ACC112 (cell line): Measurements from ENCODE around the gene OOEP.
"Not testable (repeated sequence)": the region's sequence is repeated elsewhere in the genome, so short reads cannot be mapped to it uniquely, and the experiment has no call there.

Source experiments
- H2AFZ ChIP-seq: fragments of 200-600 bp; sonication (generic); one replicate; pipeline ENCODE4 v1.6.0; 2017; ENCODE audit warnings: antibody characterized with exemption, low read length; ENCODE audit not compliant: unreplicated experiment
- H3K27ac ChIP-seq: fragments of 200-600 bp; sonication (generic); 2 replicates; pipeline ENCODE4 v1.5.1; 2014; ENCODE audit warnings: low read depth, mild to moderate bottlenecking, antibody characterized with exemption, low read length, moderate library complexity
- H3K27me3 ChIP-seq: fragments of 200-600 bp; sonication (generic); 2 replicates; pipeline ENCODE4 v1.6.1; 2014; ENCODE audit warnings: mild to moderate bottlenecking, antibody characterized with exemption, low read length, moderate library complexity, mixed read lengths; ENCODE audit not compliant: insufficient read depth
- H3K36me3 ChIP-seq: fragments of 200-600 bp; sonication (generic); 2 replicates; pipeline ENCODE4 v1.6.1; 2016; ENCODE audit warnings: mild to moderate bottlenecking, antibody characterized with exemption, low read length, moderate library complexity, mixed read lengths; ENCODE audit not compliant: insufficient read depth
- H3K4me1 ChIP-seq: fragments of 200-600 bp; sonication (generic); one replicate; pipeline ENCODE4 v1.6.1; 2016; ENCODE audit warnings: low read length, mixed read lengths; ENCODE audit not compliant: insufficient read depth, unreplicated experiment, control insufficient read depth
- H3K4me3 ChIP-seq: fragments of 200-600 bp; sonication (generic); 2 replicates; pipeline ENCODE4 v1.5.1; 2014; ENCODE audit warnings: mild to moderate bottlenecking, low read depth, low read length
- H3K79me2 ChIP-seq: fragments of 200-600 bp; sonication (generic); one replicate; pipeline ENCODE4 v1.6.0; 2016; ENCODE audit warnings: low read length; ENCODE audit not compliant: control insufficient read depth, unreplicated experiment, insufficient read depth

Gene OOEP

DNA sequence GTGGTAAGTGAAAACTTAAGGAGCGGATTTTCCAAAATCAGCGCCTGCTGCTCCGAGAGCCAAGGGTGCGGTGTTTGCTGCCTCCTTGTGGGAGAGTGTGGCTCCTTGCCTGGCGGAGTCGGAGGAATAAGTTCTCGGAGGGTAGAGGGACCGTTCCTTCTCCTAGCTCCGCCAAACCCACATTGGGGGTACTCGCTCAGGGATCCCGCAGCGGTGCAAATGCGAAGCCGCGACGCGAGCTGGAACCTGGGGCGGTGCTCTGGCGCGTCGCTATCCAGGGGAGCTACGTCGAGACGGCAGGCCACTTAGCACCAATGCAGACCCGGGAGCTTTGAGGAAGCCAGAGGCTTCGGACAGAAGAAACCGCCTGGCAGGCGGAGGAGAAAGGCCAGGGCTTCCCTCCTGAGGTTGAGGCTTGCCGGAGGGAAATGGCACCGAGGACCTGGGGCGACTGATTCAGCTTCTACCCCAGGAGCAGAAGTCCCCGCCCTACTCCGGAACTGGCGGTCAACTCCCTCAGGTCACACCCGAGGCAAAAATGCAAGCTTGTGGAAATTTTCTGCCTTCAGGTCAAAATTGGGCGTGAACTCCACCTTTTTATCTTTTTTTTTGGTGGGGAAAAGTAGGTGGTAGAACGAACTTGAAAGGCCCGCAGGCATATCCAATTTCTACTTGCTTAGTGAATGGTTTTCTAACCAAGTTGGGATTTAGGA lies 19.3 kb upstream of the OOEP start:
- no peak overlapping the region for H3K27ac ChIP-seq
- H3K36me3 ChIP-seq, result no peaks in the 10 kb centered on the region
- H3K4me1 ChIP-seq, result no peaks in the 10 kb centered on the region
- peak overlapping the region; percentile 79 for H3K4me3 ChIP-seq
- peak overlapping the region; percentile 96 for H2AFZ ChIP-seq
- H3K27me3 ChIP-seq, result no peaks in the 10 kb centered on the region
- no peaks in the 10 kb centered on the region for H3K79me2 ChIP-seq

DNA sequence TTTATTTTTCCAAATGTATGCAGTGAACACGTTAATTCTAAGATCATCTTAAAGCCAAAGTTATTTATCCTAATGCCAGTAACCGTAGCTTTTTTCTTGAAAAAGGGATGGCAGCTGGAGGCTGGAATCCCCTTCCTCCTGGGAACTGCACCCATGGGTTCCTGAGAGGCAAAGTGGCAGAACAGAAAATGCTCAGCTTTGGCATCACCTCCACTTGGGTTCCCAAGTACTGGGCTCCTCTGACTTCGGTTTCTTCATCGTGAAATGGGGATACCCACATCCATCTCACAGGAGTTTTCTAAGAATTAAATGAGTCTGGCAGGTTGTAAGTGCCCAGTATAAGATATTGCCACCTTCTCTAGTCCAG lies 18.7 kb upstream of the OOEP start:
- Histone ChIP-seq H3K27ac (no peak overlapping the region), H2AFZ (peak overlapping the region; percentile 79)

DNA sequence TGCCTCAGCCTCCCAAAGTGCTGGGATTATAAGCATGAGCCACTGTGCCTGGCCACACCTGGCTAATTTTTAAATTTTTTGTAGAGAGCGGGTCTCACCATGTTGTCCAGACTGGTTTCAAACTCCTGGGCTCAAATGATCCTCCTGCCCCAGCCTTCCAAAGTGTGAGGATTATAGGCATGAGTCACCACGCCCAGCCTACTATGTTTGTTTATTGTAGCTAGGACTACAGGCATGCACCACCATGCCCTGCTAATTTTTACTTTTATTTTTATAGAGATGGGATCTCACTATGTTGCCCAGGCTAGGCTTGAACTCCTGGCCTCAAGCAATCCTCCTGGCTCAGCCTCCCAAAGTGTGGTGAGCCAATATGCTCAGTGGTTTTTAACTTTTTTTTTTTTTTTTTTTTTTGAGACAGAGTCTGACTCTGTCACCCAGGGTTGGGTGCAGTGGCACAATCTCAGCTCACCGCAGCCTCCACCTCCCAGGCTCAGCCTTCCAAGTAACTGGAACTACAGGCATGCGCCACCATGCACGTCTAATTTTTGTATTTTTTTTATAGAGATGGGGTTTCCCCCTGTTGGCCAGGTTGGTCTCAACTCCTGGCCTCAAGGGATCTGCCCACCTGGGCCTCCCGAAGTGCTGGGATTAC lies 12.9 kb upstream of the OOEP start:
- H3K27me3 ChIP-seq, result no peaks in the 10 kb centered on the region
- no peak overlapping the region for H3K4me3 ChIP-seq
- H3K4me1 ChIP-seq, result no peaks in the 10 kb centered on the region
- H3K79me2 ChIP-seq, result no peaks in the 10 kb centered on the region
- no peak overlapping the region for H3K27ac ChIP-seq
- H3K36me3 ChIP-seq, result no peaks in the 10 kb centered on the region
- no peak overlapping the region for H2AFZ ChIP-seq

More for the DNA sequence above, 18.7 kb upstream of the OOEP start:
- peak overlapping the region; percentile 79 for H3K4me3 ChIP-seq
- H3K36me3 ChIP-seq, result no peaks in the 10 kb centered on the region
- H3K4me1 ChIP-seq, result no peaks in the 10 kb centered on the region
- no peaks in the 10 kb centered on the region for H3K27me3 ChIP-seq
- no peaks in the 10 kb centered on the region for H3K79me2 ChIP-seq

GRCh38 chr6:73381531-73381930 lies 11.8 kb upstream of the OOEP start:
- H3K27ac ChIP-seq, H3K4me3 ChIP-seq, H2AFZ ChIP-seq, H3K36me3 ChIP-seq, H3K79me2 ChIP-seq, H3K27me3 ChIP-seq, H3K4me1 ChIP-seq: not testable (repeated sequence)

GRCh38 chr6:73377225-73377624 lies 7.5 kb upstream of the OOEP start:
- Histone ChIP-seq H3K4me1 (no peaks in the 10 kb centered on the region), H3K4me3 (no peak overlapping the region), H3K27me3 (no peaks in the 10 kb centered on the region), H3K36me3 (no peaks in the 10 kb centered on the region), H2AFZ (no peak overlapping the region), H3K27ac (no peak overlapping the region), H3K79me2 (no peaks in the 10 kb centered on the region)

GRCh38 chr6:73375216-73375615 lies 5.5 kb upstream of the OOEP start:
- Histone ChIP-seq H3K27ac (no peak overlapping the region), H3K27me3 (no peaks in the 10 kb centered on the region), H3K36me3 (no peaks in the 10 kb centered on the region), H3K79me2 (no peaks in the 10 kb centered on the region), H3K4me3 (no peak overlapping the region), H3K4me1 (no peaks in the 10 kb centered on the region), H2AFZ (no peak overlapping the region)

GRCh38 chr6:73372516-73372915 lies 2.8 kb upstream of the OOEP start:
- Histone ChIP-seq H3K36me3 (no peaks in the 10 kb centered on the region), H3K27ac (no peak overlapping the region), H3K4me3 (no peak overlapping the region), H3K27me3 (no peaks in the 10 kb centered on the region), H3K4me1 (no peaks in the 10 kb centered on the region), H2AFZ (no peak overlapping the region), H3K79me2 (no peaks in the 10 kb centered on the region)

GRCh38 chr6:73371984-73372383 lies 2.3 kb upstream of the OOEP start:
- Histone ChIP-seq H2AFZ (no peak overlapping the region), H3K4me1 (no peaks in the 10 kb centered on the region), H3K4me3 (no peak overlapping the region), H3K79me2 (no peaks in the 10 kb centered on the region), H3K27ac (no peak overlapping the region), H3K27me3 (no peaks in the 10 kb centered on the region), H3K36me3 (no peaks in the 10 kb centered on the region)

DNA sequence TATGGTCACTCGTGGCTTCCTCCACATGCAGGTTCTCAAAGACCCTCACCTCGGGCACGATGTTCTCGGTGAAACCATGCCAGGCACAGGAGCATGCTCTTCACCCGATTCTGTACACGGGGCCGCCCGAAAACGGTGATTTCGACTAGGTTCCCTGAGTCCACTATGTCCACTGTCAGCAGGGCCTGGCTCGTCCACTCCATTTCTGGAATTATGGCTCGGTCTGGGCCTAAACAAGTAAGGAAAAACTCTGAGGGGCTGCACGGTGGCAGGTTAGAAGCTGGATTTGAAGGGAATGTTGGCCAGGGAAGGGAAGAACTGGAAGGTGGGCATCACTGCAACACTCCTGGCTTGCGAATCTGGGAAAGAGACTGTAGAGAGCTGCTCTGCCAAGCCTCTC lies 540 bp downstream of the OOEP start:
- no peaks in the 10 kb centered on the region for H3K36me3 ChIP-seq
- H3K4me3 ChIP-seq, result no peak overlapping the region
- no peaks in the 10 kb centered on the region for H3K27me3 ChIP-seq
- no peaks in the 10 kb centered on the region for H3K4me1 ChIP-seq
- no peak overlapping the region for H2AFZ ChIP-seq
- H3K79me2 ChIP-seq, result no peaks in the 10 kb centered on the region
- H3K27ac ChIP-seq, result no peak overlapping the region

GRCh38 chr6:73368675-73369074 lies 1.0 kb downstream of the OOEP start:
- Histone ChIP-seq H3K4me3 (no peak overlapping the region), H3K36me3 (no peaks in the 10 kb centered on the region), H3K79me2 (no peaks in the 10 kb centered on the region), H3K4me1 (no peaks in the 10 kb centered on the region), H3K27ac (no peak overlapping the region), H2AFZ (no peak overlapping the region), H3K27me3 (no peaks in the 10 kb centered on the region)

GRCh38 chr6:73367761-73368355 lies 1.8 kb downstream of the OOEP start:
- Histone ChIP-seq H3K27ac (no peak overlapping the region), H3K36me3 (no peaks in the 10 kb centered on the region), H3K4me3 (no peak overlapping the region), H3K79me2 (no peaks in the 10 kb centered on the region), H3K27me3 (no peaks in the 10 kb centered on the region), H3K4me1 (no peaks in the 10 kb centered on the region), H2AFZ (no peak overlapping the region)
